OCI-LY7 (cell line): ENCODE measurements around the gene ARMC9. TPM values are rescaled to one million over a fixed set of nuclear protein-coding genes. Genes with fewer than 3 reads are reported as not detected.
"Not testable (repeated sequence)": the region's sequence is repeated elsewhere in the genome, so short reads cannot be mapped to it uniquely, and the experiment has no call there.

Experiments
- BruUV-seq: library from RNA; stranded (reverse); fragments of 400-500 nt; replicated peaks from 2 replicates; lab custom pipeline; 2021; lab: Mats Ljungman, UMichigan
- CTCF ChIA-PET: fragments of 300-600 bp; sonication (Branson Sonifier 250); formaldehyde crosslinking; loops from one replicate; lab custom pipeline; 2022; ENCODE audit warnings: antibody characterized with exemption; ENCODE audit not compliant: unreplicated experiment; lab: Charles Lee
- POLR2A ChIA-PET: fragments of 300-600 bp; sonication (Branson Sonifier 250); formaldehyde crosslinking; loops from one replicate; lab custom pipeline; 2022; ENCODE audit warnings: antibody characterized with exemption; lab: Charles Lee
- DNase-seq: peaks from one replicate; pipeline ENCODE4 v3.0.0-alpha.2; 2015; ENCODE audit warnings: low spot score
- H2AFZ ChIP-seq: fragments of 200-600 bp; sonication (generic), shearing (Covaris generic); 2 replicates; pipeline ENCODE4 v1.6.1; 2014; ENCODE audit warnings: mild to moderate bottlenecking, antibody characterized with exemption, low read length, moderate library complexity
- H3K27ac ChIP-seq: fragments of 200-600 bp; sonication (generic); 2 replicates; pipeline ENCODE4 v1.5.1; 2014; ENCODE audit warnings: mixed run types, low read depth, mild to moderate bottlenecking, moderate library complexity, low read length, inconsistent platforms; ENCODE audit not compliant: poor library complexity, severe bottlenecking
- H3K36me3 ChIP-seq: fragments of 200-600 bp; sonication (generic); 2 replicates; pipeline ENCODE4 v1.6.1; 2014; ENCODE audit warnings: mild to moderate bottlenecking, antibody characterized with exemption, low read length, moderate library complexity, mixed read lengths; ENCODE audit not compliant: insufficient read depth
- H3K4me1 ChIP-seq: fragments of 200-600 bp; sonication (generic); 2 replicates; pipeline ENCODE4 v1.5.1; 2014; ENCODE audit warnings: mild to moderate bottlenecking, low read length; ENCODE audit not compliant: insufficient read depth, poor library complexity, severe bottlenecking
- H3K4me2 ChIP-seq: fragments of 200-600 bp; sonication (generic); 2 replicates; pipeline ENCODE4 v1.6.1; 2014; ENCODE audit warnings: mild to moderate bottlenecking, low read length
- H3K4me3 ChIP-seq: fragments of 200-600 bp; sonication (generic); 2 replicates; pipeline ENCODE4 v1.5.1; 2014; ENCODE audit warnings: mild to moderate bottlenecking, low read depth, low read length; ENCODE audit not compliant: poor library complexity, severe bottlenecking
- H3K79me2 ChIP-seq: fragments of 200-600 bp; sonication (generic); 2 replicates; pipeline ENCODE4 v1.6.1; 2016; ENCODE audit warnings: low read depth, mild to moderate bottlenecking, low read length, moderate library complexity, mixed read lengths; ENCODE audit not compliant: insufficient read depth
- H3K9me2 ChIP-seq: fragments of 200-600 bp; sonication (generic); 2 replicates; pipeline ENCODE4 v1.6.1; 2016; ENCODE audit warnings: mild to moderate bottlenecking, low read length, mixed read lengths; ENCODE audit not compliant: insufficient read depth
- H3K9me3 ChIP-seq: fragments of 200-600 bp; sonication (generic); 2 replicates; pipeline ENCODE4 v1.6.1; 2014; ENCODE audit warnings: mild to moderate bottlenecking, mixed run types, low read length, mixed read lengths
- H4K20me1 ChIP-seq: fragments of 200-600 bp; sonication (generic); 2 replicates; pipeline ENCODE4 v1.6.1; 2014; ENCODE audit warnings: mild to moderate bottlenecking, antibody characterized with exemption, low read length, moderate library complexity, mixed read lengths; ENCODE audit not compliant: insufficient read depth
- CTCF ChIP-seq: fragments of 200-600 bp; sonication (generic); conservative IDR thresholded peaks from 2 replicates; pipeline ENCODE4 v1.5.1; 2014; ENCODE audit warnings: mild to moderate bottlenecking, antibody characterized with exemption, low read length, moderate library complexity, mixed read lengths
- EZH2phosphoT487 ChIP-seq: fragments of 200-600 bp; sonication (generic); IDR thresholded peaks from 2 replicates; pipeline ENCODE4 v1.6.1; 2018; ENCODE audit warnings: low read depth, borderline replicate concordance, mild to moderate bottlenecking, mixed run types, antibody characterized with exemption, low read length, moderate library complexity, mixed read lengths
- intact Hi-C: fragments of 100-400 bp; cut with micrococcal nuclease; formaldehyde crosslinking; loops from one replicate; pipeline ENCODE4 v1.10.0; 2022; ENCODE audit not compliant: unreplicated experiment
- total RNA-seq, 2 experiments: library from RNA; depleted of rRNA in 1 of 2; stranded (reverse); fragments of >200 nt in 1 of 2; shearing (Covaris generic) in 1 of 2; gene quantifications; 2 replicates each; pipeline ENCODE4 v1.2.3, GENCODE V29; 2014 to 2022

Gene ARMC9
- total RNA-seq, 2 experiments from 2014 or later: 6.6 to 12.2 TPM

DNA sequence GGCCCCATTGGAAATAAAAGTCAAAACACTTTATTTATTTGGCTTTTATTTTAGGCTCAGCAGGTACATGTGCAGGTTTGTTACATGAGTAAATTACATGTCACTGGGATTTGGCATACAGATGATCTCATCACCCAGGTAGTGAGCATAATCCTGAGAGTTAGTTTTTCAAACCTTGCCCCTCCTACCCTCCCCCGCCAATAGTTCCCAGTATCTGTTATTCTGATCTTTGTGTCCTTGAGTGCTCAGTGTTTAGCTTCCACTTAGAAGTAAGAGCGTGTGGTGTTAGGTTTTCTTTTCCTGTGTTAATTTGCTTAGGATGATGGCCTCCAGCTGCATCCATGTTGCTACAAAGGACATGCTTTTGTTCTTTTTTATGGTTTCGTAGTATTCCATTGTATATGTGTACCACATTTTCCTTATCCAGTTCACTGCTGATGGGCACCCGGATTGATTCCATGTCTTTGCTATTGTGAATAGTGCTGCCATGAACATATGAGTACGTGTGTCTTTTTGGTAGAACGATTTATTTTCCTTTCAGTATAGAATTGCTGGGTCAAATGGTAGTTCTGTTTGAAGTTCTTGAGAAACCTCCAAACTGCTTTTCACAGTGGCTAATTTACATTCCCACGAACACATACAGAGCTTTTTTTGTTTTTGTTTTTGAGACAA lies 47.9 kb downstream of the ARMC9 start:
- Histone ChIP-seq H3K9me2 (no peaks in the 10 kb centered on the region), H3K4me1 (no peaks in the 10 kb centered on the region), H3K36me3 (no peaks in the 10 kb centered on the region), H3K79me2 (no peaks in the 10 kb centered on the region), H4K20me1 (no peaks in the 10 kb centered on the region), H3K27ac (no peak overlapping the region), H3K4me2 (no peak overlapping the region), H3K9me3 (no peaks in the 10 kb centered on the region), H3K4me3 (no peak overlapping the region), H2AFZ (no peak overlapping the region)
- BruUV-seq: no TSS peak
- DNase-seq: no peak
- ChIA-PET POLR2A (interaction anchor here (0.6 kb wide), 1 partner anchor 1052 kb away, joined by 3 read pairs; no protein-coding TSS in a partner anchor), CTCF (no interaction called here)
- intact Hi-C loops: no loop called here
- no peak for TF ChIP-seq CTCF
- no peak for TF ChIP-seq EZH2phosphoT487

DNA sequence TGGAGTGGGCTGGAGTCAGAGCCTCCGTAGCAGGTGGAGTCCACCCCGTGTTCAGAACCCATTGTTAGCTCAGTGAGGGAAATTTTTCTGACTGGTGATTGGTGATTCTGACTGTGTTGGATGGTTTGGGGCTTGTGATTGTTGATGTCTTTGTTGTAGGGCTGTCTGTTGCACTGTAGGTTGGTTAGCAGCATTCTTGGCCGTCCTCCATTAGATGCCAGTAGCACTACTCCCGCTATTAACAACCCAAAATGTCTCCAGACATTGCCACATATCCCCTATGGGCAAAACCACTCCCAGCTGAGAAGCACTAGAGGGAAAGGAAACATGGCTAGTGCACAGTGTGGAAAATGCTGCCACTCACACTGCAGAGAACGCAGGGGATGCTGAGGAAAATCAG lies 51.7 kb downstream of the ARMC9 start:
- H3K9me3 ChIP-seq: no peaks in the 10 kb centered on the region
- no TSS peak for BruUV-seq
- intact Hi-C loops: no loop called here
- no peak overlapping the region for H3K4me2 ChIP-seq
- no peaks in the 10 kb centered on the region for H3K36me3 ChIP-seq
- H3K9me2 ChIP-seq: no peaks in the 10 kb centered on the region
- no peaks in the 10 kb centered on the region for H4K20me1 ChIP-seq
- no peaks in the 10 kb centered on the region for H3K79me2 ChIP-seq
- TF ChIP-seq CTCF: no peak
- TF ChIP-seq EZH2phosphoT487: no peak
- no peak for DNase-seq
- ChIA-PET POLR2A (interaction anchor here (0.6 to 0.9 kb wide), 2 partner anchors 30 to 150 kb away, joined by 5 read pairs; no protein-coding TSS in a partner anchor), CTCF (interaction anchor here (0.6 kb wide), 1 partner anchor 1746 kb away, joined by 3 read pairs; no protein-coding TSS in a partner anchor)
- H3K4me1 ChIP-seq: no peaks in the 10 kb centered on the region
- H3K4me3 ChIP-seq: no peak overlapping the region
- no peak overlapping the region for H2AFZ ChIP-seq
- no peak overlapping the region for H3K27ac ChIP-seq

DNA sequence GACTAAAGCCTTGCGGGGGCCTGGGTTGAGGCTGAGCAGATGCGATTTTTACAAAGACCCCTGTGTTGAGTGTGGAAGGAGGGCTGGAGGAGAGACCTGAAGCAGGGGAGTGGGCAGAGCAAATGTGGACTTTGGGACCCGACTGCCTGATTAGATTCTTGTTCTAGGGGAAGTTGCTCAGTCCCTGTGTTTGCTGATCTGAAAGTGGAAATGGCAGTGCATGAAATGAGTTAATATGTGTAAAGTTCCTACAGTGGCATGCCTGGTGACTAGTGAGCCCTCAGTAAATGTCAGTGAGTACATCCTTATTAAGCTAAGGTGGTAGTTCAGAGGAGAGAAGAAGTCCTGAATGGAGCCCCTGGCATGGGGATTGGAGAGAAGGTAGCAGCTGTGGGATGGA lies 52.3 kb downstream of the ARMC9 start:
- no peaks in the 10 kb centered on the region for H3K79me2 ChIP-seq
- no peak overlapping the region for H3K27ac ChIP-seq
- no peak overlapping the region for H2AFZ ChIP-seq
- CTCF ChIA-PET: no interaction called here
- H3K36me3 ChIP-seq: no peaks in the 10 kb centered on the region
- POLR2A ChIA-PET: interaction anchor here (0.6 kb wide), 1 partner anchor 149 kb away, joined by 5 read pairs; no protein-coding TSS in a partner anchor
- H3K9me2 ChIP-seq: no peaks in the 10 kb centered on the region
- no peak for DNase-seq
- BruUV-seq: no TSS peak
- no peaks in the 10 kb centered on the region for H3K9me3 ChIP-seq
- H3K4me2 ChIP-seq: no peak overlapping the region
- intact Hi-C loops: no loop called here
- no peaks in the 10 kb centered on the region for H4K20me1 ChIP-seq
- no peaks in the 10 kb centered on the region for H3K4me1 ChIP-seq
- TF ChIP-seq EZH2phosphoT487 (no peak), CTCF (no peak)
- no peak overlapping the region for H3K4me3 ChIP-seq

DNA sequence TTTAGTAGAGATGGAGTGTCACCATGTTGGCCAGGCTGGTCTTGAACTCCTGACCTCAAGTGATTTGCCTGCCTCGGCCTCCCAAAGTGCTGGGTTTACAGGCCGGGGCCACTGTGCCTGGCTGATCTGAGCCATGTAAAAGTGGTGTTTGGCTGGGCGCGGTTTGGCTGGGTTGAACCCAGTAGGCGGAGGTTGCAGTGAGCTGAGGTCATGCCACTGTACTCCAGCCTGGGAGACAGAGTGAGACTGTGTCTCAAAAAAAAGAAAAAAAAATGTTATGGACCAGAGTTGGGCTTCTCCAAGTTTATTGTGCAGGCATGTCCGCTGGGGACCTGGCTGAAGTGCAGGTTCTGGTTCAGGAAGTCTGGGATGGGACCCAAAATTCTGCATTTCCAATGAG lies 54.9 kb downstream of the ARMC9 start:
- H3K4me3 ChIP-seq, BruUV-seq, intact Hi-C loops: not testable (repeated sequence)

More for the DNA sequence above, 54.9 kb downstream of the ARMC9 start:
- H3K4me1 ChIP-seq, CTCF ChIA-PET, H2AFZ ChIP-seq, H3K4me2 ChIP-seq, H3K27ac ChIP-seq, H3K9me2 ChIP-seq, H3K9me3 ChIP-seq, H3K36me3 ChIP-seq, H4K20me1 ChIP-seq, H3K79me2 ChIP-seq, DNase-seq: not testable (repeated sequence)
- POLR2A ChIA-PET: interaction anchor here (1.0 to 1.1 kb wide), 2 partner anchors 10 to 13 kb away, joined by 4 read pairs; no protein-coding TSS in a partner anchor
